Activated CD8-positive, alpha-beta memory T cell treated with anti-CD3 and anti-CD28 coated beads for 48 hours (primary cell): ENCODE data around the gene ECE1.
A peak's percentile ranks its signal among the peaks of the same experiment; 100 is the strongest.
"Not testable (repeated sequence)": the region's sequence is repeated elsewhere in the genome, so short reads cannot be mapped to it uniquely, and the experiment has no call there.

Experiments used
- DNase-seq, 3 experiments: peaks; one replicate each; pipeline ENCODE4 v3.0.0-alpha.2; 2020; ENCODE audit warnings: low read depth in 2 of 3, low spot score in 2 of 3

The ECE1 gene

DNA sequence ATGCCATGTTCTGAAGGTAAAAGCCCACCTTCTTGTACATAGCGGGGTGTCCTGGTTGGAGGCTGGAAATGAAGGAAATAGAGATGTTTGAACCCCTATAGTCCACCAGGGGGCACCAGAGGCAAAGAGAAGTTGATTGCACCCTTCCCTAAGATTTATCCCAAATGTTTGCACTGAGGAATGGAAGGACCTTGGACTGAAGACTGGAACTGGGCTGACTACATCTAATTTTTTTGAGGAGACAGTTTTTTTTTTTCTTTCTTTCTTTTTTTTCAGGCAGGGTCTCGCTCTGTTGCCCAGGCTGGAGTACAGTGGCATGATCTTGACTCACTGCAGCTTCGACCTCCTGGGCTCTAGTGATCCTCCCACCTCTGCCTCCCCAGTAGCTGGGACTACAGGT lies 58.2 kb downstream of the ECE1 start:
- DNase-seq, result no peak

GRCh38 chr1:21229246-21230000 lies 60.8 kb downstream of the ECE1 start:
- no peak for DNase-seq

GRCh38 chr1:21228224-21228623 lies 62.0 kb downstream of the ECE1 start:
- DNase-seq, result not testable (repeated sequence)

DNA sequence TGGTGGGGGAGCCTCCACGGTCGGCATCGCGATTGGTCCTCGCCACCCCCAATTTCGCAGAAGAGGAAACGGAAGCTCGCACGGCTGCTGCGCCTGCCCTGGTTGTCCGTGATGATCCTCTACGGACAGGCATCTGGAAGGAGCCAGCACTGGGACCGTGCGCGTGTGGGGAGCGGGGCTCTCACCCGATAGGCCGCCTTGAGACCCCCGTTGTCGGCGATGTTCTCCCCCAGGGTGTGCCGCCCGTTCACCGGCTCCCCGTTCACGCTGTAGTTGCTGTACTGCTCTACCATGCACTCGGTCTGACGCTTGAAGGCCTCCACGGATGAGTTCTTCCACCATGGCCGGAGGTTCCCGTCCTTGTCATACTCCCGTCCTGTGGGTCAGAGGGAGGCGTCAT lies 65.2 kb downstream of the ECE1 start:
- no peak for DNase-seq

DNA sequence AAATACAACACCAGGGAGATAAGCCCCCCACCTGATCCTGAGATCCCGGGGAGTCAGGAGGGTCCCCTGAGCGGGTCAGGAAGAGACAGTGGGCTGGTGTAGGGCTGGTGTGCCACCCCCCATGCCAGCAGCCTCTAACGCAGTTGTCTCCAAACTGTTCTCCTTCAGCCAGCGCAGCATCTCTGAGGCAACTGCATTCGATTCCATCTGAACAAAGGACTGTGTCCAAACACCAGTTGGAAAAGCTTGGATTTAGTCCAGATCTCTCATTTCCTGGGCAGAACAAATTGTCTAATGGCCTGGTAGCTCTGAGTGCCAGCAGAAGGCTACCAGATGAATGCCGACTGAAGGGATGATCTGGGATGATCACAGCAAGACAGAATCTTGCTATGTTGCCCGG lies 69.4 kb downstream of the ECE1 start:
- DNase-seq, result no peak

- DNase-seq, result no peak
Measured at GRCh38 chr1:21219674-21220073, 70.6 kb downstream of the ECE1 start.

GRCh38 chr1:21217812-21218596 lies 72.3 kb downstream of the ECE1 start:
- DNase-seq, result peak in 1 of 3 experiments; percentile 27

DNA sequence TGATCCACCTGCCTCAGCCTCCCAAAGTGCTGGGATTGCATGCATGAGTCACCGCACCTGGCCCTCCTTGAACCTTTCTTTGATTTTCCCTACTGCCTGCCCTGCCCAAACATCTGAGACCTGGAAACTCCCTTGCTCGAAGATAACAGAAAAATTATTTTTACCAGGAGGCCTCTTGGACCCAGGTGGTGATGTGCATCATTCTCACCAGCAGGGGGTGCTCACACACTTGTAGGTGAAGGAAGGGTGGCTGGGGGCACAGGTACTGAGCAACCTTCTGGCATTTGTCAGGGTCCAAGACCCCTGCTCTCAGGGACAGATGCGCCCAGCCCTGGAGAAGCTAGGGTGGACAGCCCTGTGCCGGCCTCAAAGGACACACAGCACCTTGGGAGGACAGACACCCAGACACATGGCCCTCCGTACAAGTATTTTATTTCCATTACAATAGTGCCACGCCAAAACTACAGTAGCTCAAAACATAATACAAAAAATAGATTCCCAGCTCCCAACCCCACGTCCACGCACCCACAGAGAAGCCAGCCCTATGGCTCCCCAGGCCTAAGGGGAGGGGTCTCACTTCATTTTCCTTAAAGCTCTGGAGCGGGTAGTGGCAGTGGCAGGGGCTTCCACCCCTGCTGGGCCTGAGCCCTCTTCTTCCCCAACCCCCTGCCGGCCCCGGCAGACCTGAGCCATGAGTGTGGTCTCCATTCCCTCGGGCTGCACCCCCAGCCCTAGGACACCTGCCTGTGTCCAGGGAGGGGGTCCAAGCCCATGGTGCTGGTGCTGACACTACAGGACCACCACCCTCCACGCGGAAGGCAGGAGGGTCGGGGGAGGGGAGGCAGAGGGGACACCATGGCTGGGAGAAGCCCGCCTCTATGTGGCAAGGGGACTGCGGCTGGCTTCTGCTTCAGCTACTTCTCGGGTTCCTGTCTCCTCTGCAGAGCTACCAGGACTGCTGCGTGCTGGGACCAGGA lies 73.1 kb downstream of the ECE1 start:
- peak; percentile 27 to 55 (median 37) for DNase-seq

- DNase-seq, result no peak
Measured at GRCh38 chr1:21212126-21212525, 78.1 kb downstream of the ECE1 start.

DNA sequence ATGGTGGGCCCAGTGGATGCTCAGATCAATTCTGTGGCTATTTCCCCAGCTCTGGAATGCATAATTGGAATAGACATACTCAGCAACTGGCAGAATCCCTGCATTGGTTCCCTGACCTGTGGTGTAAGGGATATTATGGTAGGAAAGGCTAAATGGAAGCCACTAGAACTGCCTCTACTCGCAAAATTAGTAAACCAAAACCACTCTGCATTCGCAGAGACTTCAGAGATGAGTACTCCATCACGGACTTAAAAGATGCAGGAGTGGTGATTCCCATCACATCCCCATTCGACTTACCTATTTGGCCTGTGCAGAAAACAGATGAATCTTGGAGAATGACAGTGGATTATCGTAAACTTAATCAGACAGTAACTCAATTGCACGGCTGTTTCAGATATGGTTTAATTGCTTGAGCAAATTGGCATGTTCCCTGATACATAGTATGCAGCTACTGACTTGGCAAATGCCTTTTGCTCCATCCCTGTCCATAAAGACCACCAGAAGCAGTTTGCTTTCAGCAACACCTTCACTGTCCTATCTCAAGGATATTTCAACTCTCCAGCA lies 82.0 kb downstream of the ECE1 start:
- not testable (repeated sequence) for DNase-seq

DNA sequence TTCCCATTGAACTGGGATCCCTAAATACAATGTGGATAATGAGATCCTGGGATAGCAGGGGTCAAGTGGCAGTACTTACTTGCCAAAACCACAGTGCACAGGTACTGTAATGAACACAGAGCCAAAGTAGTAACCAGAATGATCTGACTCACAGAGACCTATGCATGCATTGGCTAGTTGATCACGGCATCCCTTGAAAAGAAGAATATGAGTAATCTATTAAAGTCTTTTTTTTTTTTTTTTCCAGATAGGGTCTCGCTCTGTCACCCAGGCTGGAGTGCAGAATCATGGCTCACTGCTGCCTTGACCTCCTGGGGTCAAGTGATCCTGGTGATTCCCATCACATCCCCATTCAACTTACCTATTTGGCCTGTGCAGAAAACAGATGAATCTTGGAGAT lies 84.1 kb downstream of the ECE1 start:
- DNase-seq, result no peak

GRCh38 chr1:21205416-21205815 lies 84.8 kb downstream of the ECE1 start:
- DNase-seq, result no peak

- no peak for DNase-seq
Measured at GRCh38 chr1:21201650-21202049, 88.6 kb downstream of the ECE1 start.

GRCh38 chr1:21201238-21201637 lies 89.0 kb downstream of the ECE1 start:
- not testable (repeated sequence) for DNase-seq

GRCh38 chr1:21200767-21201166 lies 89.5 kb downstream of the ECE1 start:
- no peak for DNase-seq

DNA sequence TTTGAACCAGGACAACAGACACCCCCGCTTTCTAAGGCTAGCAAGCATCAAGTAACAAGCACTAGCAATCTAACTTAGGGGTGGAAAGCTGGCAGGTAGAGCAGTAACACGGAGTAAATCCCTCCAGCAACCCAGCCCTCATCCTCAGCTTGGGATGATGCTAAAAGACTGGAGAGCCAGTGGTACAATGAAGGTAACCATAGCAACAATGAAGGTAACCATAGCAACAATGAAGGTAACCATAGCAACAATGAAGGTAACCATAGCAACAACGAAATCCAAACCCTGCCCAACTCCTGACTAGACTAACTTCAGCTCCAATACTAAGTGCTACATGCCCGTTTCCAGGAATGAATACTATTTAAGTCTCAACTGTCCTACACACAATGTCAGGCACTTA lies 91.3 kb downstream of the ECE1 start:
- DNase-seq, result no peak

GRCh38 chr1:21192871-21193270 lies 97.4 kb downstream of the ECE1 start:
- DNase-seq, result no peak

GRCh38 chr1:21192284-21192683 lies 98.0 kb downstream of the ECE1 start:
- no peak for DNase-seq

GRCh38 chr1:21190771-21191170 lies 99.5 kb downstream of the ECE1 start:
- DNase-seq, result not testable (repeated sequence)

DNA sequence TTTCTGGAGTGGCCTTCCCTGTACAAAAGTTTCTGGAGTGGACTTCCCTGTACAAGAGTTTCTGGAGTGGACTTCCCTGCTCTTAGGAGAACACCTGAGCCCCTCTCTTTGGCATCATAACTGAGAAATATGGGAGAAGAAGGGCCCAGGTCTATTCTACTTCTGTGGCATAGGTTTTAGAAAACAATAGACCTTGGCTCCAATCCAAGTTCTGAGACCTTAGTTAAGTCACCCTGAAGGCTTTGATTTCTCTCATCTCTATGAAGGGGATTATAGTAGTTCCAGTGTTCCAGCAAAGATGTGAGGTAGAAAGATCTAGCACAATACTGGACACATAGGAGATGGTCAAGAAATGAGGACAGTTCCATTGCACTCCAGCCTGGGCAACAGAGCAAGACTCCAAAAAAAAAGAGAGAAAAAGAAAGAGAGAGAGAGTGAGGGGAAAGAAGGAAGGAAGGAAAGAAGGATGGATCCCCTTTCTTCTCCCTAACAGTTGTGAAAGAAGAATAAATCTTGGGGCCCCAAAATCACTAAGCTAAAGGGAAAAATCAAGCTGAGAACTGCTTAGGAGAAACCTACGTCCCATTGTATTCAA lies 100.3 kb downstream of the ECE1 start:
- no peak for DNase-seq

GRCh38 chr1:21189421-21189820 lies 100.8 kb downstream of the ECE1 start:
- DNase-seq, result no peak
